Kidney (tissue), 14 donors: ENCODE measurements around the gene DCST1. TPM values are rescaled to one million over a fixed set of nuclear protein-coding genes. Genes with fewer than 3 reads are reported as not detected.
A peak's percentile ranks its signal among the peaks of the same experiment; 100 is the strongest.

Experiments used
- DNase-seq, 5 donors: peaks; one replicate each; pipeline ENCODE4 v3.0.0-alpha.2; 2013 to 2020
- FAIRE-seq: peaks from 2 replicates; lab custom pipeline; 2012; peaks lifted over from hg19 to GRCh38; lab: Jason Lieb, UNC
- H3K27ac ChIP-seq, 2 donors: one replicate each; pipeline ENCODE4 v1.7.0; 2013; ENCODE audit warnings: low read depth in 2 of 2, low read length in 2 of 2, inconsistent platforms in 1 of 2
- H3K27me3 ChIP-seq: one replicate; pipeline ENCODE4 v1.7.1; 2013; ENCODE audit warnings: low read length, inconsistent platforms; ENCODE audit not compliant: control insufficient read depth, insufficient read depth
- H3K36me3 ChIP-seq, 3 donors: one replicate each; pipeline versions ENCODE4 v1.7.0 to v1.7.1; 2013; ENCODE audit warnings: low read length in 3 of 3, control low read depth in 1 of 3, inconsistent platforms in 1 of 3; ENCODE audit not compliant: insufficient read depth in 3 of 3, control insufficient read depth in 2 of 3
- H3K4me1 ChIP-seq, 3 donors: one replicate each; pipeline versions ENCODE4 v1.7.0 to v1.7.1; 2013; ENCODE audit warnings: low read length in 3 of 3, inconsistent platforms in 1 of 3, low read depth in 1 of 3; ENCODE audit not compliant: control insufficient read depth in 2 of 3, insufficient read depth in 2 of 3
- H3K4me3 ChIP-seq, 3 donors: one replicate each; pipeline versions ENCODE4 v1.7.0 to v1.8.1; 2013; ENCODE audit warnings: low read length in 3 of 3, control low read depth in 1 of 3, inconsistent platforms in 1 of 3
- H3K9ac ChIP-seq, 3 donors: one replicate each; pipeline versions ENCODE4 v1.7.0 to v1.7.1; 2013; ENCODE audit warnings: low read length in 3 of 3, control low read depth in 1 of 3, inconsistent platforms in 1 of 3
- H3K9me3 ChIP-seq, 3 donors: one replicate each; pipeline versions ENCODE4 v1.7.0 to v1.7.1; 2013; ENCODE audit warnings: low read length in 3 of 3, control low read depth in 1 of 3, inconsistent platforms in 1 of 3; ENCODE audit not compliant: control insufficient read depth in 2 of 3, insufficient read depth in 1 of 3
- intact Hi-C: fragments of 100-400 bp; cut with DNase I; formaldehyde crosslinking; loops from one replicate; pipeline ENCODE4 v1.11.1; 2022
- polyA plus RNA-seq: library from polyadenylated mRNA; stranded (reverse); fragments of 350-450 nt; fragmentation: Illumina TruSeq; extraction: RNeasy Lipid Tissue Mini Kit (QIAGEN cat#74804); gene quantifications from one replicate; pipeline ENCODE4 v1.2.3, GENCODE V29; 2014; ENCODE audit warnings: low read depth, low replicate concordance; ENCODE audit not compliant: insufficient read depth
- total RNA-seq: library from RNA; stranded (reverse); fragmentation: NEBNext Ultra II Directional; extraction: Animal tissue kit (Norgen Biotek cat#: 25700); gene quantifications from one replicate; pipeline ENCODE4 v1.2.1, GENCODE V29; 2021
- TF ChIP-seq, protein P1 (sequence below): IDR thresholded peaks from 3 replicates; pipeline ENCODE4 v1.5.1; 2012; ENCODE audit warnings: mild to moderate bottlenecking, moderate library complexity, borderline replicate concordance; ENCODE audit not compliant: insufficient read depth; ENCODE audit errors: extremely low read depth
- donor health status: control.
- donor health status: control.
- donor health status: control.
- donor health status: control.
- donor health status: control.
- donor health status: DM: yes; HTN: yes; CAD: no.
- donor health status: Normal renal cell carcinoma (clear cell type).

The DCST1 gene
- total and polyA plus RNA-seq, 2 donors from 2014 or later: not detected

GRCh38 chr1:155013632-155014031 is 20.0 kb upstream of the DCST1 start:
- peaks cover 0 to 35% (median 9%) of the 10 kb centered on the region in 3 donors for H3K4me1 ChIP-seq
- H3K27me3 ChIP-seq: no peaks in the 10 kb centered on the region
- no peak overlapping the region for H3K9ac ChIP-seq
- no peak overlapping the region for H3K27ac ChIP-seq
- FAIRE-seq (no peak), DNase-seq (no peak)
- H3K4me3 ChIP-seq: no peak overlapping the region
- H3K9me3 ChIP-seq: no peaks in the 10 kb centered on the region
- intact Hi-C loops: no loop called here
- no peaks in the 10 kb centered on the region for H3K36me3 ChIP-seq
- TF ChIP-seq, protein P1, sequence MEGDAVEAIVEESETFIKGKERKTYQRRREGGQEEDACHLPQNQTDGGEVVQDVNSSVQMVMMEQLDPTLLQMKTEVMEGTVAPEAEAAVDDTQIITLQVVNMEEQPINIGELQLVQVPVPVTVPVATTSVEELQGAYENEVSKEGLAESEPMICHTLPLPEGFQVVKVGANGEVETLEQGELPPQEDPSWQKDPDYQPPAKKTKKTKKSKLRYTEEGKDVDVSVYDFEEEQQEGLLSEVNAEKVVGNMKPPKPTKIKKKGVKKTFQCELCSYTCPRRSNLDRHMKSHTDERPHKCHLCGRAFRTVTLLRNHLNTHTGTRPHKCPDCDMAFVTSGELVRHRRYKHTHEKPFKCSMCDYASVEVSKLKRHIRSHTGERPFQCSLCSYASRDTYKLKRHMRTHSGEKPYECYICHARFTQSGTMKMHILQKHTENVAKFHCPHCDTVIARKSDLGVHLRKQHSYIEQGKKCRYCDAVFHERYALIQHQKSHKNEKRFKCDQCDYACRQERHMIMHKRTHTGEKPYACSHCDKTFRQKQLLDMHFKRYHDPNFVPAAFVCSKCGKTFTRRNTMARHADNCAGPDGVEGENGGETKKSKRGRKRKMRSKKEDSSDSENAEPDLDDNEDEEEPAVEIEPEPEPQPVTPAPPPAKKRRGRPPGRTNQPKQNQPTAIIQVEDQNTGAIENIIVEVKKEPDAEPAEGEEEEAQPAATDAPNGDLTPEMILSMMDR: no peak

DNA sequence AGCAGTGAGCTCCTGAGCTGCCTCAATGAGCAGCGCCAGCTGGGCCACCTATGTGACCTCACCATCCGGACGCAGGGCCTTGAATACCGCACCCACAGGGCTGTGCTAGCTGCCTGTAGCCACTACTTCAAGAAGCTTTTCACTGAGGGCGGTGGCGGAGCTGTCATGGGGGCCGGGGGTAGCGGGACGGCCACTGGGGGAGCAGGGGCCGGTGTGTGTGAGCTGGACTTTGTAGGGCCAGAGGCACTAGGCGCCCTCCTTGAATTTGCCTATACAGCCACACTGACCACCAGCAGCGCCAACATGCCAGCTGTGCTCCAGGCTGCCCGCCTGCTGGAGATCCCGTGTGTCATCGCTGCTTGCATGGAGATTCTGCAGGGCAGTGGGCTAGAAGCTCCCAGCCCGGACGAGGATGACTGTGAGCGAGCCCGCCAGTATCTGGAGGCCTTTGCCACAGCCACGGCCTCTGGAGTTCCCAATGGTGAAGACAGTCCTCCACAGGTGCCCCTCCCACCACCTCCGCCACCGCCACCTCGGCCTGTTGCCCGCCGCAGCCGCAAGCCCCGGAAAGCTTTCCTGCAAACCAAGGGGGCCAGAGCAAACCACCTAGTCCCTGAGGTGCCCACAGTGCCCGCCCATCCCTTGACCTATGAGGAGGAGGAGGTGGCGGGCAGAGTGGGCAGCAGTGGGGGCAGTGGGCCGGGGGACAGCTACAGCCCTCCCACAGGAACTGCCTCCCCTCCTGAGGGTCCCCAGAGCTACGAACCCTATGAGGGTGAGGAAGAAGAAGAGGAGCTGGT is 18.7 kb upstream of the DCST1 start:
- Histone ChIP-seq H3K4me1 (peaks cover 0 to 38% (median 9%) of the 10 kb centered on the region in 3 donors), H3K27me3 (no peaks in the 10 kb centered on the region), H3K36me3 (no peaks in the 10 kb centered on the region), H3K9ac (no peak overlapping the region), H3K4me3 (no peak overlapping the region), H3K27ac (no peak overlapping the region), H3K9me3 (no peaks in the 10 kb centered on the region)
- peak in 2 of 5 donors; percentile 44 to 72 for DNase-seq
- FAIRE-seq: no peak
- intact Hi-C loops: no loop called here
- TF ChIP-seq, protein P1: no peak

- Histone ChIP-seq H3K9ac (no peak overlapping the region), H3K4me1 (peaks cover 0 to 38% (median 9%) of the 10 kb centered on the region in 3 donors), H3K9me3 (no peaks in the 10 kb centered on the region), H3K36me3 (no peaks in the 10 kb centered on the region), H3K27ac (peak overlapping the region in 1 of 2 donors; percentile 23), H3K27me3 (no peaks in the 10 kb centered on the region), H3K4me3 (no peak overlapping the region)
- intact Hi-C loops: no loop called here
- DNase-seq (no peak), FAIRE-seq (no peak)
- TF ChIP-seq, protein P1: no peak
These were observed 17.9 kb upstream of the DCST1 start for GRCh38 chr1:155015527-155016230.
